Spleen (tissue), 7 donors: Measurements from ENCODE around the gene PRPF31.

Source experiments
- CTCF ChIP-seq, 11 experiments: fragments of 200-600 bp in 7 of 11; fragments of 450-650 bp in 4 of 11; sonication (generic) in 4 of 11; IDR thresholded peaks in 8 of 11; conservative IDR thresholded peaks in 3 of 11; 1 replicate in 7 of 11; 2 replicates in 4 of 11; pipeline versions ENCODE4 v1.4.0 to v1.8.0; 2016 to 2021; ENCODE audit warnings: antibody characterized with exemption in 11 of 11, inconsistent platforms in 4 of 11, mild to moderate bottlenecking in 1 of 11
- POLR2A ChIP-seq, 3 donors: fragments of 450-650 bp; IDR thresholded peaks; one replicate each; pipeline ENCODE4 v1.5.1; 2017; ENCODE audit warnings: antibody characterized with exemption in 3 of 3, mild to moderate bottlenecking in 1 of 3
- donor health status: DM: no; HTN: no; CAD: no; lungs with moderate emphysema.
- donor health status: DM: no; HTN: no; CAD: no.
- donor health status: DM: no; HTN: no; CAD: no.

- TF ChIP-seq CTCF (IDR thresholded peaks at IDR 0.05 in 8 of 11, conservative IDR thresholded peaks at IDR 0.05 in 3 of 11) (no peak), POLR2A (IDR thresholded peaks at IDR 0.05) (no peak)
Measured at GRCh38 chr19:54153731-54154326, 38.3 kb downstream of the PRPF31 start.
